ENCODE data around the gene PDCL3. TPM values are rescaled to one million over a fixed set of nuclear protein-coding genes. Genes with fewer than 3 reads are reported as not detected.
A peak's percentile ranks its signal among the peaks of the same experiment; 100 is the strongest.

The PDCL3 gene
- total and polyA plus RNA-seq, 2 donors (not counting 1 experiment from before 2014, with no cell fraction given): 5.6 to 24.1 TPM

- Mint-ChIP-seq H3K27me3 (no peaks in the 10 kb centered on the region), H3K9me3 (ENCODE audit: insufficient read depth) (no peaks in the 10 kb centered on the region), H3K4me3 (peak overlapping the region; percentile 100), H3K27ac (peak overlapping the region; percentile 99), H3K4me1 (peaks cover 19% of the 10 kb centered on the region)
- H3K4me1 ChIP-seq (ENCODE audit: control insufficient read depth in 2 of 2, insufficient read depth in 2 of 2, low read length in 2 of 2): peaks cover 13 to 17% of the 10 kb centered on the region in 2 donors
- no peaks in the 10 kb centered on the region for H3K27me3 ChIP-seq (replicated peaks in 1 of 4; ENCODE audit: control extremely low read depth in 1 of 4, control insufficient read depth in 3 of 4, insufficient read depth in 4 of 4, low read length in 3 of 4)
- H3K27ac ChIP-seq (ENCODE audit: low read length in 2 of 2): peak overlapping the region; percentile 84
- intact Hi-C loops (cut with micrococcal nuclease): loop anchor here (1.0 to 5.0 kb wide), 4 partner anchors 146 to 1956 kb away; partner anchors contain the start of genes CHST10, CNOT11, COA5 and UNC50
- H3K36me3 ChIP-seq (replicated peaks in 1 of 2; ENCODE audit: control extremely low read depth in 1 of 2, control insufficient read depth in 1 of 2, extremely low read depth in 1 of 2, insufficient read depth in 2 of 2, low read length in 1 of 2): peaks cover 0 to 19% of the 10 kb centered on the region in 2 experiments
- TF ChIP-seq EZH2 (IDR thresholded peaks at IDR 0.05; ENCODE audit: borderline replicate concordance, insufficient read depth, low read depth, low read length, poor library complexity, severe bottlenecking) (no peak), CTCF (IDR thresholded peaks at IDR 0.05) (no peak)
- peak overlapping the region; percentile 92 for H2AFZ ChIP-seq (ENCODE audit: insufficient read depth, low read depth, low read length, poor library complexity, severe bottlenecking)
- ATAC-seq (ENCODE audit: low read depth) (no peak), DNase-seq (peak; percentile 25)
- ChIA-PET CTCF (interaction anchor here (0.5 to 2.2 kb wide), 5 partner anchors 14 to 1006 kb away, joined by 3 to 15 read pairs (median 4); partner anchors contain the start of gene RPL31), POLR2A (interaction anchor here (0.9 to 3.2 kb wide), 4 partner anchors 18 to 438 kb away, joined by 5 to 50 read pairs (median 8); partner anchors contain the start of gene RPL31)
- H3K9me3 ChIP-seq (ENCODE audit: control extremely low read depth in 1 of 3, control insufficient read depth in 2 of 3, insufficient read depth in 1 of 3, low read length in 2 of 3): no peaks in the 10 kb centered on the region
- WGBS (ENCODE audit: insufficient coverage): 34% methylated on average over 15 of the region's 24 CpGs
- peak overlapping the region; percentile 45 to 93 (median 89) for H3K4me3 ChIP-seq (ENCODE audit: control extremely low read depth in 1 of 5, extremely low read depth in 1 of 5, insufficient read depth in 1 of 5, low read depth in 2 of 5, low read length in 4 of 5)
- H3K9ac ChIP-seq (ENCODE audit: low read length): peak overlapping the region; percentile 82
- H4K20me1 ChIP-seq (ENCODE audit: control insufficient read depth, insufficient read depth, low read length, poor library complexity, severe bottlenecking): no peaks in the 10 kb centered on the region
- H3K79me2 ChIP-seq (ENCODE audit: control insufficient read depth, insufficient read depth, low read length): peaks cover 11% of the 10 kb centered on the region
- peak overlapping the region; percentile 75 for H3K4me2 ChIP-seq (replicated peaks; ENCODE audit: low read depth, low read length, poor library complexity, severe bottlenecking)
These were observed 834 bp downstream of the PDCL3 start for GRCh38 chr2:100563407-100564247.

- Histone ChIP-seq H3K4me3 (ENCODE audit: control extremely low read depth in 1 of 5, extremely low read depth in 1 of 5, insufficient read depth in 1 of 5, low read depth in 2 of 5, low read length in 4 of 5) (no peak overlapping the region), H2AFZ (ENCODE audit: insufficient read depth, low read depth, low read length, poor library complexity, severe bottlenecking) (no peak overlapping the region), H3K27me3 (replicated peaks in 1 of 4; ENCODE audit: control extremely low read depth in 1 of 4, control insufficient read depth in 3 of 4, insufficient read depth in 4 of 4, low read length in 3 of 4) (no peaks in the 10 kb centered on the region), H3K4me2 (replicated peaks; ENCODE audit: low read depth, low read length, poor library complexity, severe bottlenecking) (no peak overlapping the region), H3K9me3 (ENCODE audit: control extremely low read depth in 1 of 3, control insufficient read depth in 2 of 3, insufficient read depth in 1 of 3, low read length in 2 of 3) (no peaks in the 10 kb centered on the region), H3K36me3 (replicated peaks in 1 of 2; ENCODE audit: control extremely low read depth in 1 of 2, control insufficient read depth in 1 of 2, extremely low read depth in 1 of 2, insufficient read depth in 2 of 2, low read length in 1 of 2) (peaks cover 0 to 44% of the 10 kb centered on the region in 2 experiments), H3K27ac (ENCODE audit: low read length in 2 of 2) (no peak overlapping the region), H3K79me2 (ENCODE audit: control insufficient read depth, insufficient read depth, low read length) (peaks cover 6% of the 10 kb centered on the region), H3K4me1 (ENCODE audit: control insufficient read depth in 2 of 2, insufficient read depth in 2 of 2, low read length in 2 of 2) (peaks cover under 1 to 1% of the 10 kb centered on the region in 2 donors), H4K20me1 (ENCODE audit: control insufficient read depth, insufficient read depth, low read length, poor library complexity, severe bottlenecking) (no peaks in the 10 kb centered on the region), H3K9ac (ENCODE audit: low read length) (no peak overlapping the region)
- TF ChIP-seq CTCF (IDR thresholded peaks at IDR 0.05) (no peak), EZH2 (IDR thresholded peaks at IDR 0.05; ENCODE audit: borderline replicate concordance, insufficient read depth, low read depth, low read length, poor library complexity, severe bottlenecking) (no peak)
- ChIA-PET CTCF (no interaction called here), POLR2A (no interaction called here)
- Mint-ChIP-seq H3K27me3 (no peaks in the 10 kb centered on the region), H3K4me3 (no peak overlapping the region), H3K9me3 (ENCODE audit: insufficient read depth) (no peaks in the 10 kb centered on the region), H3K4me1 (peaks cover 6% of the 10 kb centered on the region), H3K27ac (no peak overlapping the region)
- intact Hi-C loops (cut with micrococcal nuclease): no loop called here
- ATAC-seq (ENCODE audit: low read depth) (no peak), DNase-seq (no peak)
- 97% methylated on average over 3 of the region's 6 CpGs for WGBS (ENCODE audit: insufficient coverage)
These were observed 6.2 kb downstream of the PDCL3 start for GRCh38 chr2:100568989-100569388.

All from B cell (primary cell).